ENCODE data around the gene SFTA2.

GRCh38 chr6:30885999-30886896 lies 45.7 kb downstream of the SFTA2 start:
- TF ChIP-seq CTCF (conservative IDR thresholded peaks at IDR 0.05; ENCODE audit: low read length), result no peak
- no peak for TF ChIP-seq EZH2phosphoT487 (IDR thresholded peaks at IDR 0.05; ENCODE audit: borderline replicate concordance, low read depth, low read length)

All from OCI-LY7 (cell line).